ENCODE data around the gene SLC29A2. TPM values are rescaled to one million over a fixed set of nuclear protein-coding genes. Genes with fewer than 3 reads are reported as not detected.
A peak's percentile ranks its signal among the peaks of the same experiment; 100 is the strongest.

SLC29A2 gene
- total and polyA plus RNA-seq, 7 donors = 14.9 to 94.1 (median 56.8) TPM

DNA sequence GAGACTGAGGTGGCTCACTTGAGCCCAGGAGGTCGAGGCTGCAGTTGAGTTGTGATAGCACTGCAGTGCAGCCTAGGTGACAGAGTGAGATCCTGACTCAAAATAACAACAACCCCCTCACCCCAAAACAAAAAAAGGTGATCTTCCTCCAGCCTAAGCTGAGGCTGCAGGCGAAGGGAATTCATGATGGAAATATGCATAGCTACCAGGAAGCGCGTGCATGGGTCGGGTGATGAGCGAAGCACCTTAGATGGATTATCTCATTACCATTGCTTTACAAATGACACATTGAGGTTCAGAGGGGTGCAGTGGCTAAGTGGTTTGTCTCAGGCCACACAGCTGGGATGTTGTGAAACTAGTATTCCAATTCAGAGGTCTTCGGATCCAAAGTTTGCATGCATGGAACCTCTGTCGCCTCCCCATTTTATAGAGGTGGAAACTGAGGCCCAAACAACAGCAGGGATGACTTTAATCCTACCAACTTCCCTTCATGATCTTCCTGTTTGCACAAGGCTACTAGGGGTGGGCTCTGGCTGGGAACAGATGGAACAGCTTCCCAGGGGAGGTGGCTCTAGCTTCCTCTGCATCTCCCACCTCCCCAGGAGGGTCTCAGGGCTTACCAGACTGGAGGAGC, 4.6 kb downstream of the SLC29A2 start:
- intact Hi-C loops (cut with DNase I) = no loop called here
- Histone ChIP-seq H3K4me1 (peaks cover 42% of the 10 kb centered on the region), H3K36me3 (ENCODE audit: insufficient read depth in 1 of 2, low read depth in 1 of 2) (peaks cover 0 to 64% of the 10 kb centered on the region in 2 donors), H3K27me3 (ENCODE audit: insufficient read depth in 3 of 3, low read length in 2 of 3) (no peaks in the 10 kb centered on the region), H3K4me3 (no peak overlapping the region), H3K9me3 (no peaks in the 10 kb centered on the region), H3K27ac (no peak overlapping the region)
- 93 to 94% (median 93%) methylated on average over 8 of the region's 8 CpGs for WGBS, 3 donors
- ATAC-seq = no peak
- TF ChIP-seq CTCF (IDR thresholded peaks at IDR 0.05) = no peak
- DNase-seq = peak in 1 of 2 donors; percentile 19

DNA sequence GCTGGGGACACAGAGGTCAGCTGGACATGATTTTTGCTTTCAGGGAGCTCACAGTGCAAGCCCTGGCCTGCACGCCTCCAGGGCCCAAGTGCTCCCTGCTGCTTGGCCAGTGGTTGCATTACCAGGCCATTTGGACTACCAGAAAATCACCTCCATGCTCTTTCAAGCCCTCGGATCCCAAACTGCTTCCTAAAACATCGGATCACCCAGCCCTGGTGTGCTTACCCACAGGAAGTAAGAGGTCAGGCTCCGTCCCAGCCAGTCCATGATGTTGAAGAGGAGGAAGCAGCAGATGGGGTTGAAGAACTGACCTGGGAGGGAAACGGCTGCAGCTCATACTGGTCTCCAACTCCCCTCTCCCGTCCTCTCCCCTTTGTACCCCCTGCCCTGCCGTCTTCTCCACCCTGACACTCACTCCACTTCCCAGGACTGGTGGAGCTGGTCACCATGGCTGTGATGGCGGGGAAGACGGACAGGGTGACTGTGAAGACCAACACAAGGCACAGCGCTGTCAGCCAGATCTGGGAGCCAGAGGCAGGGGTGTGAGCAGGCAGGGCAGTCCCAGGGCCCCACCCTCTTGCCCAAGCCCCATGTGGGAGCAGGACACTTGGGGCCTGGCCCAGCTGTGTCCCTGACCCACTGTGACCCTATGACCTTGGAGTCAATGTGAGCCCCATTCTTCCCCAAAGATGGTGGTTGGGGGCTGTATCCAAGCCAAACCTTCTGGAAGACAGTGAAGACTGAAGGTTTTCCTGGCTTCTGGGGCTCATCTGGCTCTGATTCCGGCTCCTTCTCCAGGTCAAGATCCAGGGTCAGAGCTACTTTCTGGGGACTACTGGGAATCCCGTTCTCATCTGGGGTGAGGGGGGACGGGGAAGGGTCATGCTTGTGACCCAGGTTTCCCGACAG, 5.6 kb downstream of the SLC29A2 start:
- H3K9me3 ChIP-seq = no peaks in the 10 kb centered on the region
- peaks cover 0 to 73% of the 10 kb centered on the region in 2 donors for H3K36me3 ChIP-seq (ENCODE audit: insufficient read depth in 1 of 2, low read depth in 1 of 2)
- no peak for ATAC-seq
- intact Hi-C loops (cut with DNase I) = no loop called here
- WGBS, 3 donors = 72 to 77% (median 76%) methylated on average over 13 to 14 of the region's 14 CpGs
- peak in 1 of 2 donors; percentile 51 for DNase-seq
- peaks cover 42% of the 10 kb centered on the region for H3K4me1 ChIP-seq
- no peaks in the 10 kb centered on the region for H3K27me3 ChIP-seq (ENCODE audit: insufficient read depth in 3 of 3, low read length in 2 of 3)
- no peak for TF ChIP-seq CTCF (IDR thresholded peaks at IDR 0.05)
- H3K27ac ChIP-seq = peak overlapping the region; percentile 41
- H3K4me3 ChIP-seq = no peak overlapping the region

DNA sequence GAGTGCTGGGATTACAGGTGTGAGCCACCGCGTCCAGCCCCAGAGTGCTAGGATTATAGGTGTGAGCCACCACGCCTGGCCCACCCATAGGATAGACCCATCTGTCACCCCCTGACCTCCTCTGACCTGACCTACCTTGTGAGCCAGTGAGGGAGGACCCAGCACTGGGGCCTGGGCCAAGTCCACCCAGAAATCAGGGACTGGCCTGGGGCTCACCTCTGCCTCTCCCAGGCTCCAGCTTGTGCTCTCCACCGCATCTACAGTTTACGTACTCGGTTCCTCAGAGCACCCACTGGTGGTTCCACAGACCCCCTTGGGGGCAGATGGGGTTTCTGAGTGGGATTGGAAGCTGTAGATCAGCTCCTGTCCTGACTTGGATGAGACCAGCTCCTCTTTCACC, 6.4 kb downstream of the SLC29A2 start:
- no peak for TF ChIP-seq CTCF (IDR thresholded peaks at IDR 0.05)
- Histone ChIP-seq H3K36me3 (ENCODE audit: insufficient read depth in 1 of 2, low read depth in 1 of 2) (peaks cover 0 to 73% of the 10 kb centered on the region in 2 donors), H3K27ac (peak overlapping the region; percentile 41), H3K4me1 (peaks cover 39% of the 10 kb centered on the region), H3K27me3 (ENCODE audit: insufficient read depth in 3 of 3, low read length in 2 of 3) (no peaks in the 10 kb centered on the region), H3K9me3 (no peaks in the 10 kb centered on the region), H3K4me3 (no peak overlapping the region)
- ATAC-seq = no peak
- intact Hi-C loops (cut with DNase I) = no loop called here
- peak in 1 of 2 donors; percentile 48 for DNase-seq
- 90 to 95% (median 95%) methylated on average over 6 of the region's 6 CpGs for WGBS, 3 donors

- Histone ChIP-seq H3K27ac (peak overlapping the region; percentile 23), H3K9me3 (no peaks in the 10 kb centered on the region), H3K36me3 (ENCODE audit: insufficient read depth in 1 of 2, low read depth in 1 of 2) (peaks cover 0 to 73% of the 10 kb centered on the region in 2 donors), H3K27me3 (ENCODE audit: insufficient read depth in 3 of 3, low read length in 2 of 3) (no peaks in the 10 kb centered on the region), H3K4me1 (peaks cover 27% of the 10 kb centered on the region), H3K4me3 (no peak overlapping the region)
- intact Hi-C loops (cut with DNase I) = no loop called here
- DNase-seq (peak; percentile 72 to 87), ATAC-seq (peak; percentile 61 to 68 (median 64))
- 47 to 55% (median 50%) methylated on average over 14 to 15 of the region's 15 CpGs for WGBS, 3 donors
- TF ChIP-seq CTCF (IDR thresholded peaks at IDR 0.05) = peak; percentile 68
These were observed 7.6 kb downstream of the SLC29A2 start for GRCh38 chr11:66363805-66364535.
